ENCODE measurements around the gene KIF26A.
A peak's percentile ranks its signal among the peaks of the same experiment; 100 is the strongest.

KIF26A gene

DNA sequence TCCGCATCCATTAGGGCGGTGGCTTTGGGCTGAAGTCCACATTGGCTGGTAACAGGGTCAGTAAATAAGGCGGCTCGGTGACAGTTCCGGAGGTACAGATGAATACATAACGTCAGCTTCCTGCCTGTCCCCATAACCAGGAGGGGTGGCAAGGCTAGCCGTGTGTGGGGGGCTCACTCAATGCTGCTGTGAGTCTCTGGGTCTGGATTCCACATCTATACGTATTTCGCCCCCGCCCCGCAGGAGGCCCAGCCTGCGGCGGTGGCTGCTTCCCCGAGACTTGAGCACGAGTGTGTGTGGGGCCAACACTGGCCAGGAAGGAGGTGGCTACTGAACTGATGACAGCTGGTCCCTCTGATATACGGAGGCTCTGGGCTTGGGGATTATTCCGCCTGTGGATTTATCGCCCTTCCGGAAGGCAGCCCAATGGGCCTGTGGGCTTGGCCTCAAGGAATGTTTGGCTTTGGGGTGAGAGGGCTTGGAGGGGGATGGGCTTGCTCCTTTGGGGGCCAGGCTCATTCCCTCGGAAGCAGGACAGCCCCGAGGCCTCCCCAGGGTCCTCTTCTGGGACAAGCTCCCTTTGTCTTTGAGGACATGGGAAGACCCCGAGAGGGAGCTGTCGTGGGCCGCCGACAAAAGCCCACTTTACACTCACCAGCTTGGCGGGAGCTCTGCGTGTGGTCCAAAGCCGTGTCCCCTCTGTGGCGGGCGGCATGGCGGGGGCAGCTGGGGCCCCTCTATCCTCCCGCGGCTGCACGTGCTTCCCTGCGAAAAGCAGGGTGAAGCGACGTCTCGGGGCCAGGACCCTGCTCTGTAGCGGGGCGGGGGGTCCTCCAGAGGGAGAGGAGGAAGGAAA, 82.1 kb downstream of the KIF26A start:
- Histone ChIP-seq H3K27ac (peak overlapping the region; percentile 96), H3K9me3 (ENCODE audit: severe bottlenecking) (no peaks in the 10 kb centered on the region), H3K27me3 (ENCODE audit: insufficient read depth, low read depth, severe bottlenecking) (no peaks in the 10 kb centered on the region), H3K4me3 (ENCODE audit: low read depth, low read length) (peak overlapping the region; percentile 20), H3K36me3 (no peaks in the 10 kb centered on the region)
- DNase-seq: peak; percentile 87
- TF ChIP-seq, protein P1, sequence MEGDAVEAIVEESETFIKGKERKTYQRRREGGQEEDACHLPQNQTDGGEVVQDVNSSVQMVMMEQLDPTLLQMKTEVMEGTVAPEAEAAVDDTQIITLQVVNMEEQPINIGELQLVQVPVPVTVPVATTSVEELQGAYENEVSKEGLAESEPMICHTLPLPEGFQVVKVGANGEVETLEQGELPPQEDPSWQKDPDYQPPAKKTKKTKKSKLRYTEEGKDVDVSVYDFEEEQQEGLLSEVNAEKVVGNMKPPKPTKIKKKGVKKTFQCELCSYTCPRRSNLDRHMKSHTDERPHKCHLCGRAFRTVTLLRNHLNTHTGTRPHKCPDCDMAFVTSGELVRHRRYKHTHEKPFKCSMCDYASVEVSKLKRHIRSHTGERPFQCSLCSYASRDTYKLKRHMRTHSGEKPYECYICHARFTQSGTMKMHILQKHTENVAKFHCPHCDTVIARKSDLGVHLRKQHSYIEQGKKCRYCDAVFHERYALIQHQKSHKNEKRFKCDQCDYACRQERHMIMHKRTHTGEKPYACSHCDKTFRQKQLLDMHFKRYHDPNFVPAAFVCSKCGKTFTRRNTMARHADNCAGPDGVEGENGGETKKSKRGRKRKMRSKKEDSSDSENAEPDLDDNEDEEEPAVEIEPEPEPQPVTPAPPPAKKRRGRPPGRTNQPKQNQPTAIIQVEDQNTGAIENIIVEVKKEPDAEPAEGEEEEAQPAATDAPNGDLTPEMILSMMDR (IDR thresholded peaks at IDR 0.05; ENCODE audit: low read depth, low read length): no peak

DNA sequence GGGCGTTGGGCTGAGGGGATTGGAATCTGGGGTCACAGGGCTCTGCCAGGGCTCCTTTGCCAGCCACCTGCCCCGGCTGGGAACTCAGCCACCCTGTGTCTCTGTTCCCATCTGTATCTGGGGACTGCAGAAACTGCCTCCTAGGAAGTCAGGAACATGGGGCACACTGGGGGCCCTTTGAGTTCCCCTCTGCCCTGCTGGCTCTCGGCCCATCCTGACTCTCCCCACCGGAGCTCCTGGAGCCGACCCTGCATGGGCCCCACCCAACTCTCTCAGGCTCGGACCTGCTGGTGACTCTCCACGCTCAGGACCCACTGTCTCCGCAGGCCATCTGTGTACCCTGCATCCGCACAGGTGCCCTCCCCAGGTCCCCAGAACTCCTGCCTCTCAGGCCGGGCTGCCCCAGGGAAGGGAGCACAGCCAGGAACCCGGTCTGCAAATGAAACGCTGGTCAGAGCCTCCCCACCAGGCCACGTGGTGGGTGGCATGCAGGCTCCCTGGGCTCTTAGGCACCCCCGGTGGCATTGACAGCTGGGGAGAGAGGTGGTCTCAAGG, 82.8 kb downstream of the KIF26A start:
- Histone ChIP-seq H3K27ac (peak overlapping the region; percentile 96), H3K27me3 (ENCODE audit: insufficient read depth, low read depth, severe bottlenecking) (no peaks in the 10 kb centered on the region), H3K4me3 (ENCODE audit: low read depth, low read length) (no peak overlapping the region), H3K36me3 (no peaks in the 10 kb centered on the region), H3K9me3 (ENCODE audit: severe bottlenecking) (no peaks in the 10 kb centered on the region)
- DNase-seq: peak; percentile 33
- TF ChIP-seq, protein P1 (IDR thresholded peaks at IDR 0.05; ENCODE audit: low read depth, low read length): no peak

DNA sequence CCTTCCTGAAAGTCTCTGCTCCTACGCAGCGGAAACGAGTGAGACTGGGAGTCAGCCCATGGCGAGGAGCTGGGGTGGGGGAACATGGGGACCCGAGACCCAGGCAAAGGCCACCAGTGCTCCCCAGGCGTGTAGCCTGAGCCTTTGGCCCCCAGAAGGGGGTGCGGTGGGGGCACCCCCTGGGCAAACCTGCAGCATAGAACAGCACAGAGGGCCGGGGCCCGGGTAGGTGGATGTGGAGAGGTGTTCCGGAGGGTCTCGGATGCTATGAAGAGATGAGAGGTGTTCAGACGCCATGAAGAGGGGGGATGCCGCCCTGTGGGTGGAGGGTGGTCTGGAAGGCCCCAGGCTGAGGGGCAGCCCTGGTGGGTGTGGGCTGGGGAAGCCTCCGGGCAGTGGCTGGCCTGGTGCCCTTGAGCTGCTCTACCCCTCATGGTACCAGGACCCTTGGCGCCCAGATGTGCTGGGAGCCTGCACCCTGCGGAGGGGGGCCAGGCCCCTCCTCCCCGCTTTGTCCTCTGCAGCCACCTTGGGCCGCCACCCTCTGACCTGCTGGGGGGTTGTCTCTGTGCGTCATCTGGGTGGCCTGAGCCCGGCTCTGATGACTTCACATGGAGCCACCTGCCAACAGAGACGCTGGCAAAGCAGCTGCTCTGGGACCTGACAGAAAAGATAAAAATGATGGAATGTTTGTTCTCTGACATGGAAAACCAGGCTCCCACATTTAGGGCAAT, 83.4 kb downstream of the KIF26A start:
- peak; percentile 10 for DNase-seq
- Histone ChIP-seq H3K27me3 (ENCODE audit: insufficient read depth, low read depth, severe bottlenecking) (no peaks in the 10 kb centered on the region), H3K27ac (peak overlapping the region; percentile 96), H3K4me3 (ENCODE audit: low read depth, low read length) (no peak overlapping the region), H3K36me3 (no peaks in the 10 kb centered on the region), H3K9me3 (ENCODE audit: severe bottlenecking) (no peaks in the 10 kb centered on the region)
- TF ChIP-seq, protein P1 (IDR thresholded peaks at IDR 0.05; ENCODE audit: low read depth, low read length): no peak

DNA sequence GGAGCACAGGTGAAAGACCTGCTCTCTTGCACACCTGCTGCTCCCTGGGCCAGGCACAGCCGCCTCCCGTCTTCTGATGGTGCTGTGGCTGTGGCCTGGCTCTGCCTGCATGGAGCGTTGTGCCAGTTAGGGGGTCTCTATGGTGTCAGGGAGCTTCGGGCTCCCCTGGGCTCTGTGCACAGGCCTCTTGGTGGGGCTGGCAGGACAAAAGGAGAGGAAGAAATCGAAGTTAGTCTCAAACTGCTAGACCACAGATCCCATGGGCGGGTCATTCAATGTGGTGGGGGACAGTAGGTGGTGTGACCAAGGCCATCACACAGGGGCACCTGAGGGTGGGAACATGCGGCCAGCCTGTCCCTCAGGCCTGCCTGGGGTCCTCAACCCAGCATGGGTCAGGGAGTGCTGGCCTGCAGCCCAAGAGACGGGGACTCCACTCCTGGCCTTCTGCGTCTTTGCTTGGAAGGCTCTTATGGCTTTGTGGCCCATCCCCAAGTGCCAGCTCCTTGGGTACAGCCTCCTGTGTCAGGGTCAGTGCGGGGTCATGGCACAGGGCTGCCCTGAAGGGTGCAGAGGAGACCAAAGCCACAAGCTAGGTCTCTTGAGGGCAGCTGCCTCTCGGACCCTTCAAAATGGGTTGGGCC, 84.1 kb downstream of the KIF26A start:
- TF ChIP-seq, protein P1 (IDR thresholded peaks at IDR 0.05; ENCODE audit: low read depth, low read length): no peak
- H3K4me3 ChIP-seq (ENCODE audit: low read depth, low read length): no peak overlapping the region
- DNase-seq: no peak
- no peaks in the 10 kb centered on the region for H3K27me3 ChIP-seq (ENCODE audit: insufficient read depth, low read depth, severe bottlenecking)
- H3K36me3 ChIP-seq: no peaks in the 10 kb centered on the region; the same call in 1 of the 2 replicates
- peak overlapping the region; percentile 96 for H3K27ac ChIP-seq
- peaks cover 4% of the 10 kb centered on the region for H3K9me3 ChIP-seq (ENCODE audit: severe bottlenecking)

DNA sequence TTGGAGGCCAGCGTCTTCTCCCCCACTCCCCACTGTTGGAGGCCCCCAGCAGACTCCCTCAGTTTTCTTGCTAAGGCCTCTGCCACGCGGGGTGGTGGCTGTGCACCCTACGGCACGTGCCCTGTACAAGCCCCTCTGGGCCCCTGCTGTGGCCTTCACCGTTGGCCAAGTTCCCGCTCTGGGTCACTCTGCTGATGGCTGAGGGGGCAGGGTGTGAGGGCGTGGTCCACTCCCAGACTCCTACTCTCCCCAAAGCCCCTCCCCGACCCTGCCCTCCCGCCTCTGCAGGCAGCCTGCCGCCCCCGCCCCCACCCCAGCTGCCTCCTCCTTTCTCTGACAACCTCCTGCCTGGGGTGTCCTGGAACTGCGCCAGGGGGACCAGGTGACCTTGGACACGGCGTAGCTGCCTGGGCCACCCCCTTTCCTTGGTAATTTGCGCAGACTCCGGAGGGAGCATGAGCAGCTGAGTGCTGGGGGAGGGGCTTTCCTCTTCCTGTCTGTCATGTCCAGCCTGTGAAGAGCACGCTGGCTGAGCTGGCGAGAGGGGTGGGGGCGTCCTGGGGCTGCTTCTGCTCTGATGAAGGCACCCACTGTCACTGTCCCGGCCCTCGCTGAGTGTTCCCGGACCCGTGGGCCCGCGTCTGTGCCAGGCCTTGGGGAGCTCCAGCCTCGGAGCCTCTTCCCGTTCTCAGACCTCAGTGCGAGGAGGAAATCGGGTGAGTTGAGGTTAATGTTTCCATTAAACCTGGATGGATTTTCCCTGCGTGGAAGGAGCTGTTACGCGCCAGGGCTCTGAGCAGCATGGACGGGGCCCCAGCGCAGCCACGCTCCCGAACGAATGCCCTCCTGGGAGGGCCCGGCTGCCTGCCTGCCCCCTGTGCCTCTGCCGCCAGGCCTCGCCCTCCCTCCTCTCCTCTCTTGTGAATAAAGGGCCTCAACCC, 85.0 kb downstream of the KIF26A start:
- Histone ChIP-seq H3K27ac (peak overlapping the region; percentile 96), H3K4me3 (ENCODE audit: low read depth, low read length) (peak overlapping the region; percentile 47), H3K9me3 (ENCODE audit: severe bottlenecking) (peaks cover 4% of the 10 kb centered on the region), H3K27me3 (ENCODE audit: insufficient read depth, low read depth, severe bottlenecking) (no peaks in the 10 kb centered on the region), H3K36me3 (no peaks in the 10 kb centered on the region; the same call in 1 of the 2 replicates)
- TF ChIP-seq, protein P1 (IDR thresholded peaks at IDR 0.05; ENCODE audit: low read depth, low read length): no peak
- peak; percentile 99 for DNase-seq

Measured in WERI-Rb-1 (cell line).